Hematopoietic multipotent progenitor cell treated with erythropoietin and hydrocortisone succinate and interleukin-3 and kit ligand, for 15 days (in vitro differentiated cells): Measurements from ENCODE around the gene CLIP2.
A peak's percentile ranks its signal among the peaks of the same experiment; 100 is the strongest.
"Not testable (repeated sequence)": the region's sequence is repeated elsewhere in the genome, so short reads cannot be mapped to it uniquely, and the experiment has no call there.

Experiments used
- DNase-seq: peaks from one replicate; pipeline ENCODE4 v3.0.0-alpha.2; 2015; ENCODE audit warnings: low spot score

Gene CLIP2

DNA sequence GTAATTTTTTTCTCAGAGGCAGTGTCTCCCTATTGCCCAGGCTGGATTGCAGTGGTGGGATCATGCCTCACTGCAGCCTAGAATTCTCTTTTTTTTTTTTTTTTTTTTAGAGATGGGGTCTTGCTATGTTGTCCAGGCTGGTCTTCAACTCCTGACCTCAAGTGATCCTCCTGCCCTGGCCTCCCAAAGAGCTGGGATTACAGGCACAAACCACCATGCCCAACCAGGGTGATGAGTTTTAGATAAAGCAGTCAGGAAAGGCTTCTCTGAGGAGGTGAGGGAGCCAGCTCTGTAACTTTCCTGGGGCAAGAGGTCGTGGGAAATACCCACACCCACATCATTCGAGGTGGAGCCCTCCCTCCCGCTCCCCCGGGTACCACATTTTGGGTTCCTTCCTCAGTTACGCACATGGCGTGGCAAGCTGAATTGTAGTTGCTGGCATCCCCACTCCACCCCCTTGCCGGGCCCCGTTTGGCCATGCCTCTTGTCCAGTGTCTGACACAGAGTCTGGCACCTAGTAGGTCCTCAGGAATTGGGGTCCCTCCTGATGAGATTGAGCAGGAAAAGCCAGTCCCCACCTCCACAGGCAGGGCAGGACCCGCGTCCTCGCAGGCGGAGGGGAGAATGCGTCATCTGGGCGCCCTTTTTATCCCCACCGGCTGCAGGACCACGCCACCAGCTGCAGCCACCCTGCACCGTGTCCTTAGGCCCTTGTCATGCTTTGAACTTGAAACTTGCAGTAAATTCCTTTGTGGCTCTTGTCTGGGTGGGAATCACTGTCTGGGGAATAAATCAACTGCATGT, 43.4 kb downstream of the CLIP2 start:
- no peak for DNase-seq

GRCh38 chr7:74334030-74334429, 44.8 kb downstream of the CLIP2 start:
- DNase-seq = no peak

GRCh38 chr7:74337926-74338325, 48.7 kb downstream of the CLIP2 start:
- no peak for DNase-seq

DNA sequence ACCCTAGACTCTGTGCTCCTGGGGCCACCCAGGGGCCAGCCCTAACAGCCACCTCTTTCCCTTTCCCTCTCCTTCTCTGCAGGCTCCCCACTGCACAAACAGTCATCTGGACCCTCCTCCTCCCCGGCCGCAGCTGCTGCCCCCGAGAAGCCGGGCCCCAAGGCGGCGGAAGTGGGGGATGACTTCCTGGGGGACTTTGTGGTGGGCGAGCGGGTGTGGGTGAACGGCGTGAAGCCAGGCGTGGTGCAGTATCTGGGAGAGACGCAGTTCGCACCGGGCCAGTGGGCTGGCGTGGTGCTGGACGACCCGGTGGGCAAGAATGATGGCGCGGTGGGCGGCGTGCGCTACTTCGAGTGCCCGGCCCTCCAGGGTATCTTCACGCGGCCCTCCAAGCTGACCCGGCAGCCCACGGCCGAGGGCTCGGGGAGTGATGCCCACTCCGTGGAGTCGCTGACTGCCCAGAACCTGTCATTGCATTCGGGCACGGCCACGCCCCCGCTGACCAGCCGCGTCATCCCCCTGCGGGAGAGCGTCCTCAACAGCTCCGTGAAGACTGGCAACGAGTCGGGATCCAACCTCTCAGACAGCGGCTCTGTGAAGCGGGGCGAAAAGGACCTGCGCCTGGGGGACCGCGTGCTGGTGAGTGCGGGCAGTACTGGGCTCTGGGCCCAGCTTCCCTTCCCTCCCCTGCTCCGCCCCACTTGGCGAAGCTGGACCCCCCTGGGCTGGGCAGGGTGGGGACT, 49.3 kb downstream of the CLIP2 start:
- DNase-seq = no peak

DNA sequence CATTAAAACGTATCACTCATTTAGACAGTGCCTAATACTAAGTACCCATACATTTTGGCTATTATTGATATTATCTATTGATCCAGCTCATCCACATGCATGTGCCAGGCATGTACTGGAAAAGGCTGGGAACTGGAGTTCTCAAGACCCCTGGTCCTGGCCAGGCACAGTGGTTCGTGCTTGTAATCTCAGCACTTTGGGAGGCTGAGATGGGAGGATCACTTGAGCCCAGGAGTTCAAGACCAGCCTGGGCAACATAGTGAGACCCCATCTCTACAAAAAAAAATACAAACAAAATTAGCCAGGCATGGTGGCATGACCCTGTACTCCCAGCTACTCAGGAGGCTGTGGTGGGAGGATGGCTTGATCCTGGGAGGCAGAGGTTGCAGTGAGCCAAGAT, 50.4 kb downstream of the CLIP2 start:
- DNase-seq = not testable (repeated sequence)

DNA sequence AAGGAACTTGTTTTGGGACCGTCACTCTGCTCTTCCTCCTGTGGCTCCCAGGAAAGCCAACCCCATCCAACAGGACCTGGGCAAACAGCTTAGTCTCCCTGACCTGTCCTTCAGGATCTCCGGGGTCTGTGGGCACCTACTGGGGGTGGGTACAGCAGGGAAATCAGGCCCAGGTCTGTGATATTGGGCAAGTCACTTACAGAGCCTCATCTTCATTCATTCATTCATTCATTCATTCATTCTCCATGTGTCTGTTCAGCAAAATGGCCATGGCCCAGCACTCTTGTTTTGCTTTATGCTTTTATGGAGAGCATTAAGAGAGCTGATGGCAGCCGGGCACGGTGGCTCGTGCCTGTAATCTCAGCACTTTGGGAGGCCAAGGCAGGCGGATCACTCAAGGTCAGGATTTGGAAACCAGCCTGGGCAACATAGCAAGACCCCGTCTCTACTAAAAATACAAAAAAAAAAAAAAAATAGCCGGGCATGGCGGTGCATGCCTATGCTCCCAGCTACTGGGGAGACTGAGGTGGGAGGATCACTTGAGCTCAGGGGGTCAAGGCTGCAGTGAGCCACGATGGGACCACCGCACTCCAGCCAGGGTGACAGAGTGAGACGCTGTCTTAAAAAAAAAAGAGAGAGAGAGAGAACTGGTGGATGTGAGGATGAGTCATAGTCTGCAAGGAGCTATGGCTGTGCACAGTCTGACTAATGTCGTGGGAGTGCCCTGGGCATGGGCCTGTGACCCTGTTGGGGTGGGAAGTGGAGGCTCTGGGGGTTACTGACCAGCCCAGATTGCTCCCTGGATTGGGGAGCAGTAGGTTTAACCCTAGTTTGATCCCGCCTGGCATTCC, 54.3 kb downstream of the CLIP2 start:
- no peak for DNase-seq

DNA sequence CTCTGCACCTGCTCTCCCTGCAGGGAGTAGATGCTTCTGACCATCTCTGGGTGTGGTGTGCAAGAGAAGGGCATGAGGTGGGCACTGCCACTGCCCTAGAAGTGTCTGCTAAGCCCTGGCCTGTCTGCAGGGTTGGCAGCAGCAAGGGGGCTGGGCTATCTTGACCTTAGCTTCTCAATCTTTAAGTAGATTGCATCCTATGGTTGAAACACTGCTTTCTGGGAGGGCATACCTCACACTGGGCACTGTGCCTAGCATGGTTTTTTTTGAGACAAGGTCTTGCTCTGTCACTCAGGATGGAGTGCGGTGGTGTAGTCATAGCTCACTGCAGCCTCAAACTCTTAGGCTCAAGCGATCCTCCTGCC, 54.9 kb downstream of the CLIP2 start:
- DNase-seq = no peak

- no peak for DNase-seq
These were observed 55.6 kb downstream of the CLIP2 start for GRCh38 chr7:74344786-74345185.

DNA sequence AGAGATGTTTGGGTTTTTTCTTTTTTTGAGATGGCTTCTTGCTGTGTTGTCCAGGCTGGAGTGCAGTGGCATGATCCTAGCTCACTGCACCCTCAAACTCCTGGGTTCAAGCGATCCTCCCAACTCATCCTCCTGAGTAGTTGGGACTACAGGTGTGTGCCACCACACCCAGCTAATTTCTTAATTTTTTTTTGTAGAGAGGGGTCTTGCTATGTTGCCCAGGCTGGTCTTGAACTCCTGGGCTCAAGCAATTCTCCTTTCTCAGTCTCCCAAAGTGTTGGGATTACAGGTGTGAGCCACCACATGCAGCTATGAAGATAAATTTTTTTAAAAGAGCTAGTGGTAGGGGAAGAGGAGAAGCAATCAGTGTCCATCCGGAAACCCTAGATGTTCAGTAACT, 56.8 kb downstream of the CLIP2 start:
- no peak for DNase-seq

GRCh38 chr7:74349621-74350020, 60.4 kb downstream of the CLIP2 start:
- no peak for DNase-seq

- no peak for DNase-seq
These were observed 61.5 kb downstream of the CLIP2 start for GRCh38 chr7:74350751-74351150.

- no peak for DNase-seq
These were observed 62.6 kb downstream of the CLIP2 start for GRCh38 chr7:74351836-74352235.

GRCh38 chr7:74352551-74353138, 63.4 kb downstream of the CLIP2 start:
- not testable (repeated sequence) for DNase-seq

DNA sequence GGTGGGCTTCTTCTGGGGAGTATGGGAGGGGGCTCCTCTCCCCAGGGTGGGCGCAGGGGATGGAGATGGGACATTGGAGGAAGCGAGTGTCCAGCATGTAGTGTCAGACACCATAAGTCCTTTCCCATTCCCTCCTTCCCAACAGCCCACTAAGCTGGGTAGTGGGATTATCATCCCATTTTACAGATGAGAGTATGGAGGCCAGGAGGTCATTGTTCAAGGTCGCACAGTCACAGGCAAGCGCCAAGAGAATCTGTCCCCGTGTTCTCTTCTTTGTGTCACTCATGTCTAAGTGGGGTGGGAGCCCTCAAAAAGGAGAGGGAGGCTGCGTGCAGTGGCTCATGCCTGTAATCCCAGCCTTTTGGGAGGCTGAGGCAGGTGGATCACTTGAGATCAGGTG, 64.8 kb downstream of the CLIP2 start:
- DNase-seq = no peak

- peak; percentile 26 for DNase-seq
These were observed 65.9 kb downstream of the CLIP2 start for GRCh38 chr7:74355091-74355490.

- no peak for DNase-seq
These were observed 67.5 kb downstream of the CLIP2 start for GRCh38 chr7:74356589-74357315.

GRCh38 chr7:74360008-74360407, 70.8 kb downstream of the CLIP2 start:
- no peak for DNase-seq

DNA sequence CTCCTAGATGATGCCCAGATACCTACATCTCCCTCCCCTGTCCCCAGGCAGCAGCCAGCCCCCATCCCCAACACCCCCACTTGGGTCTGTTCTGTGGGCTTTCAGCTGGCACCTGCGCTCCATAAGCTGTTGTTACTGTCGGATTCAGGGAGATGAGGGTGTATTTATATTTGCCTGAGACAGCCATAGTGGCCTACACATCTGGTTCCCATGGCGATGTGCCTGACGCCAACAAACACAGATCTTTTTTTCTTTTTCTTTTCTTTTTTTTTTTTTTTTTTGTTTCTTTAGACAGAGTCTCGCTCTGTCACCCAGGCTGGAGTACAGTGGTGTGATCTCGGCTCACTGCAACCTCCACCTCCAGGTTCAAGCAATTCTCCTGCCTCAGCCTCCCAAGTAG, 73.1 kb downstream of the CLIP2 start:
- DNase-seq = no peak

DNA sequence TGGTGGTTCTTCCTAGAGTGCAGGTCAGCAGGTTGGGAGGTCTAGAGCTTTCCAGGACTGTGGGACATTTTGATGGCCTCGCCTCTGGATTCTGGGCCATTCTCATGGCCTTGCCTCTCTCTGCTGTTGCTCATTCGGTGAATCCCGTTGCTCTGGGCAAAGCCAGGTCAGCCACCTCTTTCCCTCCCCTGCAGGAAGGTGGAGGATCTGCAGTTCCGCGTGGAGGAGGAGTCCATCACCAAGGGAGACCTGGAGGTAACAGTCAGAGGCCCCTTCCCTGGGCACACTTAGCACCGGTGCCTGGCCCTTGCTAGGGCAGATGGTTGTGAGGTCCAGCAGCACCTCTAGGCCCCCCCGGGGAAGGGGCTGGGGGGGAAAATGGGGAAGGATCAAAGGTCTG, 74.9 kb downstream of the CLIP2 start:
- no peak for DNase-seq

GRCh38 chr7:74365322-74366022, 76.3 kb downstream of the CLIP2 start:
- peak; percentile 8 for DNase-seq
